Neural crest cell (in vitro differentiated cells): ENCODE measurements around the gene CFTR. TPM values are rescaled to one million over a fixed set of nuclear protein-coding genes. Genes with fewer than 3 reads are reported as not detected.

ENCODE experiments used
- DNase-seq: peaks from one replicate; pipeline ENCODE4 v3.0.0; 2021; ENCODE audit warnings: low read depth, mixed read lengths, low spot score
- H3K27ac Mint-ChIP-seq: one replicate; pipeline ENCODE4 v1.8.0; 2021; ENCODE audit warnings: mild to moderate bottlenecking, mixed read lengths; ENCODE audit not compliant: unreplicated experiment
- H3K27me3 Mint-ChIP-seq: 2 replicates; pipeline ENCODE4 v1.8.0; 2021; ENCODE audit warnings: low read depth, mild to moderate bottlenecking, mixed read lengths
- H3K36me3 Mint-ChIP-seq: 2 replicates; pipeline ENCODE4 v1.8.0; 2021; ENCODE audit warnings: low read depth, mild to moderate bottlenecking, mixed read lengths
- H3K4me1 Mint-ChIP-seq: 2 replicates; pipeline ENCODE4 v1.8.0; 2021; ENCODE audit warnings: mixed read lengths
- H3K4me3 Mint-ChIP-seq: one replicate; pipeline ENCODE4 v1.8.0; 2021; ENCODE audit warnings: mild to moderate bottlenecking, mixed read lengths
- H3K9me3 Mint-ChIP-seq: 2 replicates; pipeline ENCODE4 v1.8.0; 2021; ENCODE audit warnings: mixed read lengths
- total RNA-seq: library from RNA; stranded (reverse); gene quantifications from 2 replicates; pipeline ENCODE4 v1.2.1, GENCODE V29; 2021
- TF ChIP-seq, protein P1 (sequence below): fragments of 200-600 bp; sonication (generic); conservative IDR thresholded peaks from 2 replicates; pipeline ENCODE4 v1.5.0; 2021; ENCODE audit warnings: antibody characterized with exemption, mild to moderate bottlenecking

The CFTR gene
- total RNA-seq, 1 donor from 2014 or later, result not detected

DNA sequence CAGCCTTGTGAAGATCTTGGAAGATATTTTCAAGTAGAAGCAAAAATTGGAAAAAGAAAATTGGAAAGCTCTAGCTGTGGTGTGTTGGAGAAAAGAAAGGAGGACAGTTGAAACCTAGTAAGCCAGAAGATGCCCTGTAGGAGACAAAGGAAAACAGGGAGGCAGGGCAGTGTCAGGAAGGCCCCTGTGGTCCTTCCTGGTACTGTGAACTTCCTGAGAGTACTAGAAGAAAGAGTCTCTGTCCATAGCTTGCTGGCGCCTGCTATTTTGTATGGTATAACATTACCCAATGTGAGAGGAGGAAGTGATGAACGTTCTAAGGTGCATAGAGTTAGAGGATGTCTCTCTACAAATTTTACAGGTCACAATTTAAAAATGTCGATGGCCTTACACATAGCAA lies 210.3 kb downstream of the CFTR start:
- peak overlapping the region; percentile 63 for H3K27ac Mint-ChIP-seq
- peaks cover 6% of the 10 kb centered on the region for H3K4me1 Mint-ChIP-seq
- no peaks in the 10 kb centered on the region for H3K27me3 Mint-ChIP-seq

DNA sequence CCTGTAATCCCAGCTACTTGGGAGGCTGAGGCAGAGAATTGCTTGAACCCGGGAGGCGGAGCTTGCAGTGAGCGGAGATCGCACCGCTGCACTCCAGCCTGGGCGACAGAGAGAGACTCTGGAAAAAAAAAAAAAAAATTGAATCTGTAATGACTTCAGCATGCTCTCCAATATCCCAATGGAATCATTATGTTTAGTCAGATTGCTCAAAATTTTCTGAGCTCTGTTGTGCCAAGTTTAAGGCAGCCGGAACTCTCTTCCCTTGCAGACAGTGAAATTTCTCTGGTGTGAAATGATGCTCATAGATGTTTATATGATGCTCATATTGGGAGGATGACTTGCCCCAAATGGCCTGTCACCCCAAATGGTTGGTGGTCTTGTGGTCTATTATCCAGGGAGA lies 212.5 kb downstream of the CFTR start:
- Mint-ChIP-seq H3K27ac (no peak overlapping the region), H3K27me3 (no peaks in the 10 kb centered on the region), H3K9me3 (peaks cover 6% of the 10 kb centered on the region), H3K4me1 (no peaks in the 10 kb centered on the region), H3K36me3 (no peaks in the 10 kb centered on the region), H3K4me3 (no peak overlapping the region)
- DNase-seq, result no peak
- TF ChIP-seq, protein P1, sequence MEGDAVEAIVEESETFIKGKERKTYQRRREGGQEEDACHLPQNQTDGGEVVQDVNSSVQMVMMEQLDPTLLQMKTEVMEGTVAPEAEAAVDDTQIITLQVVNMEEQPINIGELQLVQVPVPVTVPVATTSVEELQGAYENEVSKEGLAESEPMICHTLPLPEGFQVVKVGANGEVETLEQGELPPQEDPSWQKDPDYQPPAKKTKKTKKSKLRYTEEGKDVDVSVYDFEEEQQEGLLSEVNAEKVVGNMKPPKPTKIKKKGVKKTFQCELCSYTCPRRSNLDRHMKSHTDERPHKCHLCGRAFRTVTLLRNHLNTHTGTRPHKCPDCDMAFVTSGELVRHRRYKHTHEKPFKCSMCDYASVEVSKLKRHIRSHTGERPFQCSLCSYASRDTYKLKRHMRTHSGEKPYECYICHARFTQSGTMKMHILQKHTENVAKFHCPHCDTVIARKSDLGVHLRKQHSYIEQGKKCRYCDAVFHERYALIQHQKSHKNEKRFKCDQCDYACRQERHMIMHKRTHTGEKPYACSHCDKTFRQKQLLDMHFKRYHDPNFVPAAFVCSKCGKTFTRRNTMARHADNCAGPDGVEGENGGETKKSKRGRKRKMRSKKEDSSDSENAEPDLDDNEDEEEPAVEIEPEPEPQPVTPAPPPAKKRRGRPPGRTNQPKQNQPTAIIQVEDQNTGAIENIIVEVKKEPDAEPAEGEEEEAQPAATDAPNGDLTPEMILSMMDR, result no peak

More for the DNA sequence above, 210.3 kb downstream of the CFTR start:
- TF ChIP-seq, protein P1, result no peak
- Mint-ChIP-seq H3K36me3 (no peaks in the 10 kb centered on the region), H3K9me3 (peaks cover 6% of the 10 kb centered on the region), H3K4me3 (no peak overlapping the region)
- DNase-seq, result no peak

DNA sequence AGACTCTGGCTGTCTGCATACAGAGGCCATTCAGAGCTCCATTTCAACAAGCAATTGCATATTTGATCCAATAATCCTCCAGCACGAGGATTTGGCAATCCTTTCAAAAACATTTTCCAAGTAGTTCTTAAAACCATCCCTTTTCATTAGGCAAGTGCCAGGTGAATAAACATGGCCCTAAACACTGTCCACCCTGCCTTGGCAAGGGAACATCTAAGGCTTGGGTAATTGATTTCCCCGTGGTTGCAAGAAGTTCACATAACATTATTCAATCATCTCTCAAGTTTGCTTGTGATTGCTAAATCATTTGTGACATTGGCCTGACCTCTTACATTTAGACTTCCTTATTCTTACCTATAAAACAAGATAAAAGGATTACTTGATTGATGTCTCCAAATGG lies 218.2 kb downstream of the CFTR start:
- no peaks in the 10 kb centered on the region for H3K36me3 Mint-ChIP-seq
- H3K9me3 Mint-ChIP-seq, result peaks cover 4% of the 10 kb centered on the region
- no peak for DNase-seq
- TF ChIP-seq, protein P1, result no peak
- H3K27ac Mint-ChIP-seq, result no peak overlapping the region
- no peaks in the 10 kb centered on the region for H3K4me1 Mint-ChIP-seq
- H3K4me3 Mint-ChIP-seq, result no peak overlapping the region
- no peaks in the 10 kb centered on the region for H3K27me3 Mint-ChIP-seq

DNA sequence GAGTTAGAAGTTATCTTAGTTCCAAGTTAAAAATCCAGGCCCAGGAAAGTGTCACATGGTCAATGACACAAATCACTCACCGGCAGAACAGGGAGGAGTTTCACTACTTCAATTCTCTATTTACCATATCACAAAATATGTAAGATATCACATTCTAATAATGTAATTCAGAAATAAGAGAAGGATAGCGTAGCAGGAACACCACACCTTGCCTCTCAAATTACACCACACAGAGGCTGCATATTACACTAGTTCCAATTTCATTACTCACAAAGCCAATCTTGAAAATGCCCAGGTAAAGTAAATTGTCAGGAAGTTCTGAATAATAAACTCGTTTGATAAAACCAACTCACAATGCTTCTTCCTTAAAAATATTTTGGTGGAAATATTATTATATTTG lies 224.2 kb downstream of the CFTR start:
- no peak overlapping the region for H3K27ac Mint-ChIP-seq

GRCh38 chr7:117705630-117706029 lies 225.8 kb downstream of the CFTR start:
- peaks cover 4% of the 10 kb centered on the region for H3K4me1 Mint-ChIP-seq
- no peaks in the 10 kb centered on the region for H3K36me3 Mint-ChIP-seq
- H3K9me3 Mint-ChIP-seq, result no peaks in the 10 kb centered on the region
- H3K4me3 Mint-ChIP-seq, result no peak overlapping the region
- TF ChIP-seq, protein P1, result no peak
- H3K27me3 Mint-ChIP-seq, result no peaks in the 10 kb centered on the region
- no peak overlapping the region for H3K27ac Mint-ChIP-seq
- DNase-seq, result no peak

More for the DNA sequence above, 224.2 kb downstream of the CFTR start:
- Mint-ChIP-seq H3K4me3 (no peak overlapping the region), H3K36me3 (no peaks in the 10 kb centered on the region), H3K27me3 (no peaks in the 10 kb centered on the region), H3K9me3 (no peaks in the 10 kb centered on the region), H3K4me1 (peaks cover 4% of the 10 kb centered on the region)
- TF ChIP-seq, protein P1, result no peak
- DNase-seq, result no peak

DNA sequence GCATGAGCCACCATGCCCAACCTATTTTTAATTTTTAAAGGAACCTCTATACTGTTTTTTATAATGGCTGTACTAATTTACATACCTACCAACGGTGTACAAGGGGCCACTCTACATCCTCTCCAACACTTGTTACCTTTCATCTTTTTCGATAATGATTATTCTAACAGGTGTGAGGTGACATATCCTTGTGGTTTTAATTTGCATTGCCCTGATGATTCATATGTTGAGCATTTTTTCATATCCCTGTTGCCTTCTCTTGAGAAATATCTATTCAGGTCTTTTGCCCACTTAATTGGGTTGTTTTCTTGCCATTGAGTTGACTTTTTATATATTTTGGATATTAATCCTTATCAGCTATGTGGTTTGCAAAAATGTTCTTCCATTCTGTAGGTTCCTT lies 226.4 kb downstream of the CFTR start:
- peaks cover 4% of the 10 kb centered on the region for H3K4me1 Mint-ChIP-seq
- no peak overlapping the region for H3K27ac Mint-ChIP-seq
- H3K9me3 Mint-ChIP-seq, result no peaks in the 10 kb centered on the region
- no peak for DNase-seq
- no peaks in the 10 kb centered on the region for H3K27me3 Mint-ChIP-seq
- H3K36me3 Mint-ChIP-seq, result no peaks in the 10 kb centered on the region
- TF ChIP-seq, protein P1, result no peak
- H3K4me3 Mint-ChIP-seq, result no peak overlapping the region
